SK-N-SH treated with all-trans-retinoic acid at 6 μM for 48 hours (cell line): ENCODE data around the gene RELT.

Experiments used
- ATAC-seq: fragments of 200-7000 bp; cut with Tn5 transposase; 3 replicates; pipeline ENCODE4 v1.9.1; 2020; ENCODE audit warnings: mild to moderate bottlenecking, moderate library complexity
- ARNTL ChIP-seq: fragments of 450-650 bp; formaldehyde crosslinking; IDR thresholded peaks from 2 replicates; pipeline ENCODE4 v1.5.0; 2020; ENCODE audit warnings: low read depth, mild to moderate bottlenecking, moderate library complexity, borderline replicate concordance
- BACH2 ChIP-seq: fragments of 250-450 bp; sonication (Bioruptor Pico); IDR thresholded peaks from 2 replicates; pipeline ENCODE4 v1.9.0; 2021; ENCODE audit warnings: mild to moderate bottlenecking, borderline replicate concordance
- CSDC2 ChIP-seq: fragments of 250-450 bp; sonication (Bioruptor Pico); IDR thresholded peaks from 2 replicates; pipeline ENCODE4 v1.5.0; 2020; ENCODE audit warnings: mild to moderate bottlenecking, moderate library complexity
- CSRNP3 ChIP-seq: fragments of 250-450 bp; sonication (Bioruptor Pico); IDR thresholded peaks from 2 replicates; pipeline ENCODE4 v1.5.1; 2021; ENCODE audit warnings: mild to moderate bottlenecking, moderate library complexity
- ESRRG ChIP-seq: fragments of 250-450 bp; sonication (Bioruptor Pico); IDR thresholded peaks from 2 replicates; pipeline ENCODE4 v1.6.1; 2021; ENCODE audit warnings: mild to moderate bottlenecking
- GLIS3 ChIP-seq: fragments of 250-450 bp; sonication (Bioruptor Pico); IDR thresholded peaks from 2 replicates; pipeline ENCODE4 v1.5.0; 2020; ENCODE audit warnings: mild to moderate bottlenecking, moderate library complexity
- ISL1 ChIP-seq: fragments of 250-450 bp; sonication (Bioruptor Pico); IDR thresholded peaks from 2 replicates; pipeline ENCODE4 v2.1.2; 2022; ENCODE audit warnings: mild to moderate bottlenecking, moderate library complexity
- OSR1 ChIP-seq: fragments of 250-450 bp; sonication (Bioruptor Pico); IDR thresholded peaks from 2 replicates; pipeline ENCODE4 v1.8.0; 2022; ENCODE audit warnings: moderate library complexity, mild to moderate bottlenecking, inconsistent platforms
- PPARA ChIP-seq: fragments of 250-450 bp; sonication (Bioruptor Pico); IDR thresholded peaks from 2 replicates; pipeline ENCODE4 v1.5.0; 2020; ENCODE audit warnings: mild to moderate bottlenecking, borderline replicate concordance
- RARB ChIP-seq: fragments of 250-450 bp; sonication (Bioruptor Pico); IDR thresholded peaks from 2 replicates; pipeline ENCODE4 v1.8.0; 2021; ENCODE audit warnings: mild to moderate bottlenecking, moderate library complexity
- SNAI2 ChIP-seq: fragments of 250-450 bp; sonication (Bioruptor Pico); IDR thresholded peaks from 2 replicates; pipeline ENCODE4 v1.5.0; 2020; ENCODE audit warnings: mild to moderate bottlenecking, moderate library complexity
- TCF4 ChIP-seq: fragments of 250-450 bp; sonication (Bioruptor Pico); IDR thresholded peaks from 2 replicates; pipeline ENCODE4 v1.8.0; 2021; ENCODE audit warnings: mild to moderate bottlenecking, moderate library complexity, borderline replicate concordance
- TOX ChIP-seq: fragments of 250-450 bp; sonication (Bioruptor Pico); IDR thresholded peaks from 2 replicates; pipeline ENCODE4 v1.8.0; 2021; ENCODE audit warnings: mild to moderate bottlenecking, moderate library complexity, borderline replicate concordance
- TSHZ2 ChIP-seq: fragments of 250-450 bp; sonication (Bioruptor Pico); IDR thresholded peaks from 2 replicates; pipeline ENCODE4 v1.5.0; 2020; ENCODE audit warnings: mild to moderate bottlenecking, moderate library complexity
- ZC3H10 ChIP-seq: fragments of 250-450 bp; sonication (Bioruptor Pico); IDR thresholded peaks from 2 replicates; pipeline ENCODE4 v1.5.1; 2021; ENCODE audit warnings: mild to moderate bottlenecking, moderate library complexity
- ZFP3 ChIP-seq: fragments of 250-450 bp; sonication (Bioruptor Pico); IDR thresholded peaks from 2 replicates; pipeline ENCODE4 v1.5.0; 2020; ENCODE audit warnings: mild to moderate bottlenecking, moderate library complexity
- ZFP30 ChIP-seq: fragments of 450-650 bp; formaldehyde crosslinking; IDR thresholded peaks from 2 replicates; pipeline ENCODE4 v1.5.0; 2022; ENCODE audit warnings: mild to moderate bottlenecking, moderate library complexity
- ZNF70 ChIP-seq: fragments of 450-650 bp; formaldehyde crosslinking; IDR thresholded peaks from 2 replicates; pipeline ENCODE4 v1.5.0; 2020; ENCODE audit warnings: mild to moderate bottlenecking, moderate library complexity
- ZNF8 ChIP-seq: fragments of 450-650 bp; formaldehyde crosslinking; IDR thresholded peaks from 2 replicates; pipeline ENCODE4 v1.5.0; 2020; ENCODE audit warnings: mild to moderate bottlenecking, moderate library complexity
- TF ChIP-seq, protein P1 (sequence below): fragments of 250-450 bp; sonication (Bioruptor Pico); IDR thresholded peaks from 2 replicates; pipeline ENCODE4 v1.8.0; 2020; ENCODE audit warnings: mild to moderate bottlenecking, moderate library complexity, borderline replicate concordance
- TF ChIP-seq, protein P2 (sequence below): fragments of 250-450 bp; sonication (Bioruptor Pico); IDR thresholded peaks from 2 replicates; pipeline ENCODE4 v1.8.0; 2021; ENCODE audit warnings: low read depth, mild to moderate bottlenecking, moderate library complexity, borderline replicate concordance

RELT gene

GRCh38 chr11:73426219-73426850 lies 50.1 kb downstream of the RELT start (continued):
- TF ChIP-seq ARNTL (CRISPR knock-in tag) = no peak

DNA sequence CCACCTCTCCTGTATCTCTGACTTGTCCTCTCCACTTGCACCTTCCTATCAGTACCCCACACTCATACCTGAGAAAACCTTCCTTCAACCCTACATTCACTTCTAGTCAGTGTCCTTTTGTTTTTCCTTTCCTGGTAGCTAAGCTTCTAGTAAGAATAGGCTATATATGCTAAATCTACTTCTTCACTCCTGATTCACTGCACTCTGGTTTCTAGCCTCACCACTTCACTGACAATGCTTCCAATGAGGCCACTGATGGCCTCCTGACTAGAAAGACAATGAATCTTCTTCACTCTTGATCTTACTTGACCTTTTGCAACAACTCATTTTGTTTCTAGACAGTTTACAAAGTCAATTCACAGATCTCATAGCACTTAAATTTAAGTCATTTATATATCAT lies 52.0 kb downstream of the RELT start:
- ATAC-seq = no peak
- TF ChIP-seq GLIS3 (CRISPR knock-in tag) (no peak), ZFP30 (CRISPR knock-in tag) (no peak), ZC3H10 (no peak), TCF4 (CRISPR knock-in tag) (no peak), ZNF70 (CRISPR knock-in tag) (no peak), SNAI2 (no peak), ARNTL (CRISPR knock-in tag) (no peak), ZFP3 (CRISPR knock-in tag) (no peak), PPARA (CRISPR knock-in tag) (no peak), CSRNP3 (no peak), ZNF8 (no peak), BACH2 (CRISPR knock-in tag) (no peak), TOX (no peak), ISL1 (CRISPR knock-in tag) (no peak), CSDC2 (no peak), RARB (CRISPR knock-in tag) (no peak), TSHZ2 (CRISPR knock-in tag) (no peak)
- TF ChIP-seq, protein P1, sequence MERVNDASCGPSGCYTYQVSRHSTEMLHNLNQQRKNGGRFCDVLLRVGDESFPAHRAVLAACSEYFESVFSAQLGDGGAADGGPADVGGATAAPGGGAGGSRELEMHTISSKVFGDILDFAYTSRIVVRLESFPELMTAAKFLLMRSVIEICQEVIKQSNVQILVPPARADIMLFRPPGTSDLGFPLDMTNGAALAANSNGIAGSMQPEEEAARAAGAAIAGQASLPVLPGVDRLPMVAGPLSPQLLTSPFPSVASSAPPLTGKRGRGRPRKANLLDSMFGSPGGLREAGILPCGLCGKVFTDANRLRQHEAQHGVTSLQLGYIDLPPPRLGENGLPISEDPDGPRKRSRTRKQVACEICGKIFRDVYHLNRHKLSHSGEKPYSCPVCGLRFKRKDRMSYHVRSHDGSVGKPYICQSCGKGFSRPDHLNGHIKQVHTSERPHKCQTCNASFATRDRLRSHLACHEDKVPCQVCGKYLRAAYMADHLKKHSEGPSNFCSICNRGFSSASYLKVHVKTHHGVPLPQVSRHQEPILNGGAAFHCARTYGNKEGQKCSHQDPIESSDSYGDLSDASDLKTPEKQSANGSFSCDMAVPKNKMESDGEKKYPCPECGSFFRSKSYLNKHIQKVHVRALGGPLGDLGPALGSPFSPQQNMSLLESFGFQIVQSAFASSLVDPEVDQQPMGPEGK (CRISPR knock-in tag) = no peak
- TF ChIP-seq, protein P2, sequence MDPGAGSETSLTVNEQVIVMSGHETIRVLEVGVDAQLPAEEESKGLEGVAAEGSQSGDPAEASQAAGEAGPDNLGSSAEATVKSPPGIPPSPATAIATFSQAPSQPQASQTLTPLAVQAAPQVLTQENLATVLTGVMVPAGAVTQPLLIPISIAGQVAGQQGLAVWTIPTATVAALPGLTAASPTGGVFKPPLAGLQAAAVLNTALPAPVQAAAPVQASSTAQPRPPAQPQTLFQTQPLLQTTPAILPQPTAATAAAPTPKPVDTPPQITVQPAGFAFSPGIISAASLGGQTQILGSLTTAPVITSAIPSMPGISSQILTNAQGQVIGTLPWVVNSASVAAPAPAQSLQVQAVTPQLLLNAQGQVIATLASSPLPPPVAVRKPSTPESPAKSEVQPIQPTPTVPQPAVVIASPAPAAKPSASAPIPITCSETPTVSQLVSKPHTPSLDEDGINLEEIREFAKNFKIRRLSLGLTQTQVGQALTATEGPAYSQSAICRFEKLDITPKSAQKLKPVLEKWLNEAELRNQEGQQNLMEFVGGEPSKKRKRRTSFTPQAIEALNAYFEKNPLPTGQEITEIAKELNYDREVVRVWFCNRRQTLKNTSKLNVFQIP (CRISPR knock-in tag) = no peak

GRCh38 chr11:73428699-73429098 lies 52.5 kb downstream of the RELT start:
- no peak for ATAC-seq

More at GRCh38 chr11:73428699-73429098, 52.5 kb downstream of the RELT start:
- TF ChIP-seq SNAI2 (no peak), ZFP3 (CRISPR knock-in tag) (no peak), OSR1 (CRISPR knock-in tag) (no peak), ZC3H10 (no peak), ESRRG (CRISPR knock-in tag) (no peak), ZNF8 (no peak), CSDC2 (no peak), TCF4 (CRISPR knock-in tag) (no peak), ISL1 (CRISPR knock-in tag) (no peak), ZNF70 (CRISPR knock-in tag) (no peak), TOX (no peak), PPARA (CRISPR knock-in tag) (no peak), CSRNP3 (no peak), ZFP30 (CRISPR knock-in tag) (no peak), BACH2 (CRISPR knock-in tag) (no peak), TSHZ2 (CRISPR knock-in tag) (no peak)
- TF ChIP-seq, protein P2 (CRISPR knock-in tag) = no peak
